A549 treated with Hydrocortisone at 1 μM for 4 hours (cell line): ENCODE data around the gene UEVLD. TPM values are rescaled to one million over a fixed set of nuclear protein-coding genes. Genes with fewer than 3 reads are reported as not detected.

Experiments
- total RNA-seq: library from RNA; stranded (reverse); fragments of 200-300 nt; extraction: Qiagen RNA extraction; gene quantifications from 5 replicates; pipeline ENCODE4 v1.2.3, GENCODE V29; 2022

UEVLD gene
- 17.3 to 27.0 TPM (median 20.4 TPM) in 5 replicates for total RNA-seq

DNA sequence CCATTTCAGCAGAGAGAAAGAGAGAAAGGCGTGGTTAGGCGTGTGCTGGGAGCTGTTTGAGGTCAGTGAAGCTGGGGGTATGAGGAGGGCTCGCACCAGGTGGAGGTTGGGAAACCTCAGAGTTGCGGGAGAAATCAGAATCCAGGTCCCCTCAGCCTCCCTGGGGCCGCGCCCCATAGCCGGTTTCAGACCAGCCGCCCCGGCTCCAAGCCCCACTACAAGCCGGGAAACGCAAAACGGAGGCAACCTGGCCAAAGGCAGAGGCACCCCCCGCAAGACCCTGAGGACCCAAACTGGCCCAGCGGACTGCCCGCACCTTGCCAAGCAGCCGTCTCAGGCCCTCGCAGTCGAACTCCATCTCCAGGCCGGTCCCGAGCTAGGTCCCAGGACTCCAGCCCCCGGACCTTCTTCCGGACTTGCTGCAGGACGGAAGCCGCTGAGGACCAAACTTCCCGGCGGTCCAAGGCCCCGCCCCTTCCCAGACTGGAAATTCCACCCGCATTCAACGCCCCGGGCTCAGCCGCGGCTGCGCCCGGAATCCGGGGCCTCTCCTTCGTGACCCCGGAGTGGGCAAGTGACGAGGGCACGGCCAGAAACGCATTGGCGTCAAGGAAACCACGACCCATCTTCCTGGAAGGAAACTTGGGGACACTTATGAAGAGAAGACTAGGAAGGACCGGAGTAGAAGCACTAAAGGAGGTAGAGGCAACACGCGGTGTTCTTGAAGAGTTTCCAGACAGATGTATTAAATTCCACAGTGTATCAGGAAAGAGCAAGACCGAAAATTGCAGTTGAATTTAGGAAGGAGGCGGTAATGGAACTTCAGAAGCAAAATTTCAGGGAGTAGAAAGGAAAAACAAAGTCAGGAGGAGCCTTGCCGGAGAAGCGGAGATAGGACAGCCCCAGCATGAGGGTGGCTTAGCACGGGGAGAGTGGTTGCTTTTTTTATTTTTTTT is at the start of gene UEVLD:
Gene UEVLD, minus strand, starts transcription at position 438 of the 956 bp plus-strand sequence. Its CDS starts 80 bp downstream, at position 358.

DNA sequence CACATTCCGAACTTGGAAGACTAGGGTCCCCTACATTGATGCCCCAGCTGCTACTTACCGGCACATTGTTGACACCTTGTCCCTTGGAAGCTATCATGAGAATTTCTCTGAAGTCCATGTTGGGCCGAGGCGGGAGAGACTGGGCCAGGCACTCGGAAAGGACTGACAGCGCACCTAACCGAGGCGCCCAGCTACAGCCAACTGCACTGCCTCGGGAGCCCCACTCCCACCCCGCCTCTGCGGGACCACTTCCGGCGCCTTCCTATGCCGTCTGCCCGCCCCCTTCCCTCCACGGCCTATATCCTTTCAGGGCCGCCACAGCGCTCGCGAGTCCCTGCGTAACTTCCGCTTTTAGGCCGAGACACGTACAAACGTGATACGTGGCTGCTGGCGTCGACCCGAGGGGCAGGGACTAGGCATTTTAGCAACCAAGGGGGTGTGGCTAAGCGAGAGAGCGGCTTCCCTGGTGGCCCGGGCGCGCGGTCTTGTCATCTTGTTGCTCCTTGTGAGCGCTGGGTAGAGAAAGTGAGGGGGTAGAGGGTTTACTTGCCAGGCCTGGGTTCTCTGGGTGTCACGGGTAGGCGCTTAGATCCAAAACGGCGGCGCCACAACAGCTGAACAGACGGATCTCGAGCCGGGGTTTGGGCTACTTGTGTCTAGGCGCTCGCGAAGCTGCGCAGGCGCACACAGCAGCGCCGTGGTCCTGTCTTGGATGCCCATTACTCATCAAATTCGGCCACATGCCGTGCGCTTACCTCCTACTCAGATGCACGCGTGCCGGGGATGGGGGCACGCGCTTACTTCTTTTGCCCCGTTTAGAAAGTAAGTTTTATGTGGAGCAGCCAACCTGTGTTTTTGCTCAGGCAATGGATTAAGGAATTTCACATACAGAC is 45.9 kb upstream of the UEVLD start, which contains the start of gene SPTY2D1:
Gene SPTY2D1, minus strand, starts transcription at position 203 of the 893 bp plus-strand sequence. Its CDS starts 85 bp downstream, at position 118.

DNA sequence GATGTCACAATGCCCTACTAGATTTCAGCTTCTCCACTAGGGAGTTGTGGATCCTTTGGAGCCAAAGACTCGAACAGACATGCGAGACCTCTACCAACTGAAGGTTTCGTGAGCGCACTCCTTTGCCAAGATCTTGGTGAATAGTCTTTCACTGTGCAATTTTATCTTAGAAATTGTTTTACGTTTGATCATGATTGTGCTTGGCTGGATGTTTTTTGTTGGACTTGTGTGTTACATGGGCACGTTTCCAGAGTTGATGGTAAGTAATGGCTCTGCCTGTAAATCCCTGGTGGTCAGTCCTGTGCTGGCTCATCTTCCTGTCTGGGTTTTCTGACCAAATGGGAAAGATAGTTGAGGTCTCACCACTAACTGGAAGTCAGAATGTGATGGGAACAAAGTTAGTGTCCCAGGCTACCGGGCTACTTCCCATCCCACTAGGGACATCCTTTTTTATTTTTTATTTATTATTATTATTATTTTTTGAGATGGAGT is 11.3 kb upstream of the UEVLD start, which contains the start of gene MISFA:
Gene MISFA, plus strand, starts transcription at position 51 of the 492 bp plus-strand sequence. Its CDS starts 140 bp downstream, at position 191.

DNA sequence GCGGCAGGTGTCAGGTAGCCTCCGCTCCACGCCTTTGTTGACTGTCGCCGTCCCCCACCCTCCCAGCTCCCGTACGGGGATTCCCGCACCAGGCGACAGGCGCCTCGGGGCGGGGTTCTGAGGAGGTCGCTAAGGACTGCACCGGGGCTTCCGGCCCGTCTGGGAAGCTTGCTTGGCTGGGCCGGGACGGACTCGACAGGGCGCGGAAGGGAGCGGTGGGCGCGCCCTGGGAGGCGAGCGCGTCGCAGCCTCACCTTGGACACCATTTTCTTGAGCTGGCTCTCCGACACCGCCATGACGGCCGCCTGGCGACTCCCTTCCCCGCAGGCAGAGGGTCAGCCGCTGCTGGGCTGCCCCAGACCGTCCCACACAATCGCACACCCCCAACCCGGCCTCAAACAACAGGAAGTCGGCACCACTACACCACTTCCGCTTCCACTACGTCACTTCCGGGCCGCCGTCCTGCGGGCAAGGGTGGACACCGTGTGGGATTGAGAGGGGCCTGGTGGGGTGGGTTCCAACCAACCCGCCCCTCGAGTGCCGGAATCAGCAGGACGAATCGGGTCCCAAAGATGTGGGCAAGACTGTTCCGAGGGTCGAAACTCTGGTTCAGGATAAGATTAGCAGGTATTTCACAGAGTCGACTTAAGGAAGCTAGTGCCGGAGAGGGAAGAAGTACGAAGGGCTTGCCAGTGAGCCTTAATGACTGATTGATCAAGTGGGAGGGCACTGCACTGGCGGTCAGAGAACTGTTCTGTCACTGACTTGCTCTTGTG is 61.8 kb downstream of the UEVLD start, which contains the start of gene TSG101:
Gene TSG101, minus strand, starts transcription at position 422 of the 776 bp plus-strand sequence. Its CDS starts 126 bp downstream, at position 296.

Other genes with a start within 250 kb of the UEVLD start
- 2,733 to 4,246 TPM (median 3,146 TPM) in 5 replicates for gene LDHA, start 194.2 kb downstream of the UEVLD start, total RNA-seq
- not detected in 5 replicates for gene LDHC, start 176.4 kb downstream of the UEVLD start, total RNA-seq
- gene LDHAL6A, start 132.9 kb downstream of the UEVLD start, total RNA-seq = not detected in 5 replicates
- 90.9 to 107 TPM (median 98.1 TPM) in 5 replicates for gene TSG101, start 61.8 kb downstream of the UEVLD start, total RNA-seq
- gene MISFA, start 11.1 kb upstream of the UEVLD start, total RNA-seq = 2.0 to 2.9 TPM (median 2.3 TPM) in 5 replicates
- gene SPTY2D1, start 45.6 kb upstream of the UEVLD start, total RNA-seq = 15.0 to 22.9 TPM (median 17.1 TPM) in 5 replicates
- gene TMEM86A, start 110.0 kb upstream of the UEVLD start, total RNA-seq = 0.22 to 0.45 TPM (median 0.28 TPM) in 5 replicates
- 0.02 TPM in 1 of 5 replicates, not detected in the others for gene IGSF22, start 137.5 kb upstream of the UEVLD start, total RNA-seq
- 0.02 TPM in 1 of 5 replicates, not detected in the others for gene PTPN5, start 203.1 kb upstream of the UEVLD start, total RNA-seq